Stimulated activated CD4-positive, alpha-beta T cell treated with anti-CD3 and anti-CD28 coated beads, Interleukin-2, amount 100 ng/mL, for 4 hours (primary cell): ENCODE measurements around the gene UNC80.
"Not testable (repeated sequence)": the region's sequence is repeated elsewhere in the genome, so short reads cannot be mapped to it uniquely, and the experiment has no call there.

Experiments used
- DNase-seq: peaks from one replicate; pipeline ENCODE4 v3.0.0-alpha.2; 2020; ENCODE audit warnings: low read depth

UNC80 gene

DNA sequence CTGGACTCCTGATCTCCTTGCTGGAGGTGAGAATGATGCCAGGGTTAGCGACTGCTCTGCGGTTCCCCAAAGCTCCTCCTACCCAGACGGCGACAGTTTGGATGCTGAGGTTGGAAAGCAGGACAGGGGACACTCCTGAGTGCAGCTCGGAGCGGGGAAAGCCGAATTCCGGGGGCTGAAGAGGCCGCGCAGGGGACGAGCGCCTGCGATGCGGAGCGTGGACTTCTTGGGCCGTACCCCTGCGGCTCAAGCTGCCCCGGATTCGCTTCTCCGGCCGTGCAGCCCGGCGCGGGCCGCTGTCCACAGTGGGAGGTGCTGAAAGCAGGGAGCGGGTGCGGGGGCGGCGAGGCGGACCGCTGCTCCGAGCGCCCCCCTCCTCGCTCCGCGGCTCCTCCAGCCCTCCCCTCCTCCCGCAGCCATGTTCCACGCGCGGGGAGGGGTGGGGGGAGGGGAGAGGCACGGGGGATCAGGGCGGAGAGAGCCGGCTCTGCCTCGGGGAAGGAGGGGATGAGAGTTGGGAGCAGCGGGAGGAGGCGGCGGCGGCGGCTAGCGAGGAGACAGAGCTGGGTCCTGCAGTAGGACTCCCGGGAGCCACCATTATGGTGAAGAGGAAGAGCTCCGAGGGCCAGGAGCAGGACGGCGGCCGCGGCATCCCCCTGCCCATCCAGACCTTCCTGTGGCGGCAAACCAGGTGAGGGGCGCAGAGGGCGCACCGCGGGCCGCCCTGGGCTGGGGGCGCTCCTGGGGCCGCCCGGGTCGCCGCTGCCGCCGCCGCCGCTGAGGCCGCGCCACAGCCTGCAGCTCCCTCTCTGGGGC lies at the start of gene UNC80:
Gene UNC80 (plus strand): TSS at position 359 of the 816 bp plus-strand sequence. CDS start 241 bp downstream, at position 600.
- no peak for DNase-seq

DNA sequence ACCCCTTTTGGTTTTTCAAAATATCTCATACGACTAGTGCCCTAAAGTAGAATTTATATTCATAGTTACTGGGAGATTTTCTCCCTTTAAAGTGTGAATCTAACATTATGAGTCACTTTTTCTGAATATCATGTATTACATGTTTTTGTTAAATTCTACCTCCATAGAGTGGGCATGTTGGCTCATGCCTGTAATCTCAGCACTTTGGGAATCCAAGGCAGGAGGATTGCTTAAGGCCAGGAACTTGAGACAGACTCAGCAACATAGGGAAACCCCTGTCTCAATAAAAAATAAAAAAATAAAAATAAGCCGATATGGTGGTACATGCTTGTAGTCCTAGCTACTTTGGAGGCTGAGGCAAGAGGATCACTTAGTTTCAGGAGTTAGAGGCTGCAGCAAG lies 45.3 kb upstream of the UNC80 start:
- no peak for DNase-seq

DNA sequence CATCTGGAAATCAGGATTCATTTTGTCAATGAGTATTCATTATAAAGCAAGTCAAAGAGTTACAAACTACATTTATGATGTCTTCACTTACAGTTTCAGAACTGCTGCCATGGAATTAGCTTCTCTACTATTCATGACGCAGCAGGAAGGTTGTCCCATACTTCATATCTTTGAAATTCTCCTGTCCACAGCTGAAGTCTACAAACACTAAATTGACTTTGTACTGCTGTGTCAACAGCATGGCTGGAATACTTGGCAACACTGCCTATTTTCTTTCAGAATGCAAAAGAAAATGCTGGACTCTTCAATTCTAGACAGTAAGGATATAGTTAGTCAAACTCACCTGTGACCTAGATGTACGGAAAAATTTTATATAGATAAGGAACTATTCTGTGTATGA lies 44.6 kb upstream of the UNC80 start:
- no peak for DNase-seq

DNA sequence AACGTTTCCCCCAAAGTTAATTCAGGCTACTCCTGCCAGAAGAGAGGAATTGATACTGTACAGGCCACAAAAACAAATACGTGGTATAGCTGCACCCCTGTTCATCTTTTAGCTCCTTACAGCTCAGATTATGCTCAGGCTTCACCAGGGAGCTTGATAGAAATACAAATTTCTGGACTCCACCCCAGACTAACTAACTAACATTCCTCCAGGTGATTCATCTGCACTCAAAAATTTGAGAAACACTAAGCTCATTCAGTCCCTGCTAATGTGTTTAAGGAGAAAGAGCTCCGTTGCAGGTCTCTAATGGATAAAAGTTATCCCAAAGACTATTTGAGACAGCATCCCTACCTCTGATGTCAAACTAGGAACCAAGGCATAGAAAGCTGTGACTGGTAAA lies 36.8 kb upstream of the UNC80 start:
- no peak for DNase-seq

DNA sequence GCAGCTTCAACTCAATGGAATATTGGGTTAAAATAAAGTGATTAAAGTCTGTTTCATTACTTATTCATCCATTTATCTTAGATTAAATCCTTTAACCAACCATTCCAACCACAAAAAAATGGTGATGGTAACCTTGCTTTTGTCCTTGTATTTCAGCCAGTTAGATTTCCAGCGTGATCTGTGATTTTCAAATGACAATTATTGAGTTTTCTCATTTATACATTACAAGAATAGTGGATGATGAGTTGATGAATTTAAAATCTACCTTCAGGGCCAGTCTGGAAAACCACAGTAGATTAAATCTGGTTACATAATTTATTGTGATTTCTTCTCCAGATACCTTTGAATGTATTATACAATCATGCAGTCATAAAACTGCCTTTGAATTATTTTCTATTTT lies 29.7 kb upstream of the UNC80 start:
- no peak for DNase-seq

DNA sequence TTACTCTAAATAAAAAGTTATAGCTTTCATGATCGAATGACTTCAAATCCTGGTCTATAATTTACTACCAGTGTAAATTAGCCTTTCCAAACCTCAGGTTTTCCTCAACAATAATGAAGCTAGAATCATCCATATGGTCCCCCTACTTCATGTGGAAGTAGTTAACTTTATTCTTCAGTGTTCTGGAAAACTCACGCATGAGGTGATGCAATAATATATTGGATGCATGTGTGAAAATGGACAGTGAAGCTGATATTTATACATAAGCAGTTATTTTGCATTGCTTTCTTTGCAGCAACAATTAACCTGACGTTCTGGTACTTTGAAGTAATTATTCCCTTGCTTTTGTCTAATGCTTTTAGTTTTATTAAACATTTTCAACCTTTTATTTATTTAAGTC lies 18.6 kb upstream of the UNC80 start:
- no peak for DNase-seq

GRCh38 chr2:209757163-209757562 lies 14.5 kb upstream of the UNC80 start:
- no peak for DNase-seq

DNA sequence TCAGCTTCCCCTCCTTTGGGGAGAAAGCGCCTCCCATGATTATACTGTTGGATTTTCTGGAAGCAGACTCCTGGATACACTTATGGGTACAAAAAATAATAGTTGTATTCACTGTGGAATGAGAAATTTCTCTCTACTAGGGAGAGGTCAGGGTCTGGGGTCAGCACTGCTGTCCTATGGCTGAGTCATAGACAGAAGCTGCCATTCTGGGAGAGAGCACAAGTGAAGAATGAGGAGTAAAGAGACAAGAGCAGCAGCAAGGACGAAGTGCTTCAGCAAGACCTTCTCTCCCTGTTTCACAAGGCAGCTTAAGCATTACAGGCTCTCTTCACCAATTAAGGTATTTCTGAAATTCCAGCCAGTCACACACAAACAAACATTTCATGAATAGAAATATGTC lies 10.1 kb upstream of the UNC80 start:
- DNase-seq = no peak

- DNase-seq = no peak
Measured at GRCh38 chr2:209762563-209762962, 9.1 kb upstream of the UNC80 start.

DNA sequence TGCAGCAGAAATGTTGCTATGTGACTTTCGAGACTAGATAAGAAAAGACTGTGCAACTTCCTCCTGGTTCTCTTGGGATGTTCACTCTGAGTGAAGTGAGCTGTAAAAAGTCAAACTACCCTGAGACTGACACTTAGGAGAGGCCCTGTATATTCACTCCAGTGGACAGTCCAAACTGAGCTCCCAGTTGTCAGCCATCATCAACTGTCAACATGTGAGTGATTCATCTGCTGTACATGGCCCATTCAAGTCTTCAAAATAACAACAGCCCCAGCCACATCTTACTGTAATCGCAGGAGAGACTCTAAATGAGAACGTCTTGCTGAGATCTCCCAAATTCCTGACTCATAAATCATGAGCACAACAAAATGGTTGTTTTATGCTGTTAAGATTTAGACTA lies 8.5 kb upstream of the UNC80 start:
- no peak for DNase-seq

GRCh38 chr2:209766613-209767012 lies 5.0 kb upstream of the UNC80 start:
- no peak for DNase-seq

GRCh38 chr2:209767316-209767715 lies 4.3 kb upstream of the UNC80 start:
- no peak for DNase-seq

DNA sequence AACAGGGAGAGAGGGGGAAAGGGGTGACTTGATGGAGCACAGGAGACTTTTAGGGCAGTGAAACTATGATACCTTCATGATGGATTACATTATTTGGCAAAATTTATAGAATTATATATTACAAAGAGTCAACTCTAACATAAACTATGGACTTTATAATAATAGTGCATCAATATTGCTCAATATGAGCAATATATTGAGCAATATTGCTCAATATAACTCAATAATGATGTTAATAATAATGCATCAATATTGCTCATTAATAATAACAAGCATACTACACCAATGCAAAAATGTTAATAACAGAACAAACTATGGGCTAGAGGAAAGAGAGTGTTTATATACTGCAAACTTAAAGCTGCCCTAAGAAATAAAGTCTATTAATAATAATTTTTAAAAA lies 3.1 kb upstream of the UNC80 start:
- DNase-seq = no peak

DNA sequence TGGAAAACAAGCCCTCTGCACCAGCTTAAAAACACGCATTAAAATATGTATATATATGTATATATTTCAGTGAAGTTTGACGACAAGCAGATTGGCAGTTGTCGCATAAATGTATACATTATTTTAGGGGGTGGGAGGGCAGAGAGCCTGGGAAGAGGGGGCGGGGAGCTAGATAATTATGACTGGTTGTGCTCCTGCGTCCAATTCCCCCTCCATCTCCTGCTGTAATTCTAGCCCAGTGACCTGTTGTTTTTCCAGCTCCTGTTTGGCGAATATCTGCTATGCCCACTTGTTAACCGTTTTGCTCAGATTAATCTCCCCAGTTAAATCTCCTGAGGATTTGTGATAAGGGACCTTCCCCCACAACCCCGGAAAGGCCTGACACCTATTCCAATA lies 656 bp downstream of the UNC80 start:
- DNase-seq = no peak

DNA sequence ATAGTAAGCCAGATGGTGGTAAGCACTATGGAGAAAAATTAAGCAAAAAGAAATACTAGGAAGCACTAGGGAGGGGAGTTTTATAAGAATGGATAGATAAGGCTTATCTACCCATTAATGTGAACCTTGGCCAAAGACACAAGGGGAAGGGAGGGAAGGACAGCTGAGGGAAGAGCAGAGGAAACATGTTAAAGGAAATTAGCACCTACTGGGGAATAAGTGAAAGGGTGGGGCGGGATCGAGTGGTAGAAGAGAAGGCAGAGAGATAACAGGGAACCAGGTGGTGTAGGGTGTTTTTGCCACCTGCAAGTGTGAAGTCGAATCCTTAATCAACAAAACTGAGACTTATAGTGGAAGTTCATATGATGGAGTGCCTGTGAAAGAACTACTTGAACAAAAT lies 1.7 kb downstream of the UNC80 start:
- DNase-seq = no peak

GRCh38 chr2:209787416-209787815 lies 15.8 kb downstream of the UNC80 start:
- DNase-seq = no peak

DNA sequence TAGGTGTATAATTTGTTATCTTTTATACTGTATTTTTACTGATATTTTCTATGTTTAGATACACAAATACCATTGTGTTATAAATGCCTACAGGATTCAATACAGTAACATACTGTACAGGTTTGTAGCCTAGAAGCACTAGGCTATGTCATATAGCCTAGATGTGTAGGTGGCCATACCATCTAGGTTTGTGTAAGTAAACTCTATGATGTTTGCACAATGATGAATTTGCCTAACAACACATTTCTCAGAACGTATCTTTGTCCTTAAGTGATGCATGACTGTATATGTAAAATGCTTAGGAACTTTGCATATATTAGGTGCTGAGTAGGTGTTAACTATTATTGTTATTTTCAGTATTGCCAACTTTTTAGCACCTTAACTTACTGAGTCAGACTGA lies 17.3 kb downstream of the UNC80 start:
- no peak for DNase-seq

GRCh38 chr2:209790066-209790728 lies 18.6 kb downstream of the UNC80 start:
- no peak for DNase-seq

DNA sequence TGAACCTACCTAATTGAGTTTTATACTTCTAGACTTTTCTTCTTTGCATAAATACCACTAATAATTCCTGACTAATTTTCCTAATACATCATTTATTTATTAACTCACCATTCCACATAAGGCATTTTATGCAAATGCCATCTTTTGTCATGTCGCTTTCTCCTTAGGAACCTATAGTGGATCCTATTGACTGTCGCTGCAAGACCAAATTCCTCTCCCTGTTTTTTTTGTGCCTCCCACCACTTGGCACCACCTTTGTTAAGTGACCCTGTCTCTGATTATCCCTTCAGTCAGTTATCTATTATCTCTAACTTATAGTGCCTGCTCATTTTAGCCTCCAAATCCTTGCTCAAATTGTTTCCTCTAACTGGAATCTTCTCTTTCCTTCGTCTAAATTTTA lies 19.5 kb downstream of the UNC80 start:
- no peak for DNase-seq

DNA sequence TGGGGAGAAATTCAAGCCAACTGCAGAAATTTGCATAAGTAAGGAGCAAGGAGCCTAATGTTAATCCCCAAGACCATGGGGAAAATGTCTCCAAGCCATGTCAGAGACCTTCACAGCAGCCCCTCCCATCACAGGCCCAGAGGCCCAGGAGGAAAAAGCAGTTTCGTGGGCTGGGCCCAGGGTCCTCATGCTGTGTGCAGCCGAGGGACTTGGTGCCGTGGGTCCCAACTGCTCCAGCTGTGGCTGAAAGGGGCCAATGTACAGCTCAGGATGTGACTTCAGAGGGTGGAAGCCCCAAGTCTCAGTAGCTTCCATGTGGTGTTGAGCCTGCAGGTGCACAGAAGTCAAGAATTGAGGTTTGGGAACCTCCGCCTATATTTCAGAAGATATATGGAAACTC lies 23.8 kb downstream of the UNC80 start:
- not testable (repeated sequence) for DNase-seq

DNA sequence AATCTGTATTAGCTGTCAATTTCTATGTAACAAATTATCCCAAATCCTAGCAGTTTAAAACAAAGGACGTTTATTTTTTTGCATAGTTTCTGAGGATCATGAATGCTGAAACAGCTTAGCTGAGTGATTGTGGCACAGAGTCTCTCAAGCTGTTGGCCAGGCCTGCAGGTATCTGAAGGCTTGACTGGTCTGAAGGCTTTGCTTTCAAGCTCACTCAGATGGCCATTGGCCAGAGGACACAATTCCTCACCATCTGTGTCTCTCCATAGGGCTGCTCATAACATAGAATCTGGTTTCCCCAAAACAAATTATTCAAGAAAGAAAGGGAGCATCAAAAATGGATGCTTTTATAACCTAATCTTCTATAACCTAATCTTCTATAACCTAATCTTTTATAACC lies 33.7 kb downstream of the UNC80 start:
- no peak for DNase-seq

DNA sequence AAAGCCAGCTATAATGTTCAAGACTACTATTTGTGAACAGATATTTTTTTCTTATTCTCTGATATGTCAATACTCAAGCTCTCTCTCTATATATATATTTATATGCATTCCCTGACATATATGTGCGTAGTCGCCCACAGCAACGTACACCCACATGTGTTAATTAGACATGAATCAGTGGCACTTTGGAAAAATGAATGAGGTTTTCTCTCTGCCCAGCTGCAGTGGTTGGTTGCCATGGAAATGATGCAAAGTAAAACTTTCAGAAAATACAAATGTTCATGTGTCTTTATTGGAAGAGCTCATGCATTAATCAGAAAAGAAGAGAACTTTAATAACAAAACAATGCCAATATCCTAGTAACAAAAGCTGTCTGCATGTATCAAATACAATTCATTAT lies 34.7 kb downstream of the UNC80 start:
- DNase-seq = no peak

DNA sequence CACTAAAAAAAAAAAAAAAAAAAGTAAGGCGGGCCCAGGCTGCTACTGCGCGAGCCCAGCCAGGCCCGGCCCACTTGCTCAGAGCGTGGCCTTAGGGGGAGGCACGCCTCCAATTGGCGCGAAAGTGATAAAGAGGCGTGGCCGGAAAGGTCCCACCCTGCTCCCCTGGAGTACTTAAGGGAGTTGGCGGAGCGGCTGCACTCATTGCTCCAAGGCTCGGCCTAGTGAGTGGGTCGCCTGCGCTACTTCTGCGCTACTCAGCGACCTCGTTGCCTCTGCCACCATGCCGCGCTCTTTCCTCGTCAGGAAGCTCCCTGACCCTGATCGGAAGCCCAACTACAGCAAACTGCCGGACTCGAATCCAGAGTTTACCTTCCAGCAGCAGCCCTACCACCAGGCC lies 36.9 kb downstream of the UNC80 start:
- DNase-seq = no peak

DNA sequence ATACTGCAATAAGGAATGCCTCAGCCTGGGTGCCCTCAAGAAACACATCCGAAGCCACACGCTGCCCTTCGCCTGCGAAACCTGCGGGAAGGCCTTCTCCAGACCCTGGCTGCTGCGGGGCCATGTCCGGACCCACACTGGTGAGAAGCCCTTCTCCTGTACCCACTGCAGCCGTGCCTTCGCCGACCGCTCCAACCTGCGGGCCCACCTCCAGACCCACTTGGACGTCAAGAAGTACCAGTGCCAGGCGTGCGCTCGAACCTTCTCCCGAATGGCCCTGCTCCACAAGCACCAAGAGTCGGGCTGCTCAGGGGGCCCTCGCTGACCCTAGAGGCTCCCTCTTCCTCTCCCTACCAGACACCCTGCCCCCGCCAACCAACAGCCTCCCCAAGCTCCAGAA lies 37.6 kb downstream of the UNC80 start:
- no peak for DNase-seq
